ENCODE measurements around the gene KDM3A.

KDM3A gene

DNA sequence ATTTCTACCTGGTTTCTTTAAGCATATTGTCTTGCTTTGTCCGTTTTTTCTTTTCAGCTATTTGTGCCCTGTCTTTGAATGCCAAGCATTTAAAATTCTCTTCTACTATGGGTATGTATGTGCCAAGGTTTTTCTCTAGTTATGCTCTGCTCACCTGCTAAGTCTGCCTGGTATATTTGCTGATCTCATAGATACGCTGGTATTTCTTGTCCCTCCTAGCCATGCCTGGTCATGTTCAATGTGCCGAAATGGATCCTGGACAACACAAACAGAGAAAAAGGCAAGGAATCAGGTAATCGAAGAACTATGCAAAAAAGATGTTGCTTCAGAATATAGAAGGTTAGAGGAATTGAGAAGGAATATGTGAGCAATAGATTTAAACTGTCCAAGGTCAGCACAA lies 14.9 kb upstream of the KDM3A start (continued):
- TF ChIP-seq ZNF24 (tag by site-specific recombination; IDR thresholded peaks at IDR 0.05), result no peak

DNA sequence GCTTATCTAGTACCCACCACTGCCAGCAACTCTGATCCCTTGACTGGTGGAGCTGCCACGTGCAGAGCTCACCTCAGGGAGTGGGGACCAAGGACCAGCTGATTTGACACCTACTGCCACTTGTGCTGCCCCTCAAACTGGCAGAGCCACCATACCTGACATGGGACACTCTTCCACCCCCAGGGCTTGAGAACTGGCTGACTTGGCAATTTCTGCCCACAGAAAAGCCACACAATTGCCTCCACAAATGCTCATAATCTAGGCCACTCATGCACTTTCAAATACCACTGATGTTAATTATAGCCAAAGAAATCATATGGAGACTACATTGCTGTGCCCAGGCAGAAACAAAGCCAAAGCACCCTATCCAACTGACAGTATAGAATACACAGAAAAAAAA lies 11.8 kb upstream of the KDM3A start:
- no peaks in the 10 kb centered on the region for H3K4me1 ChIP-seq (ENCODE audit: control insufficient read depth, insufficient read depth, low read length)
- no peaks in the 10 kb centered on the region for H3K36me3 ChIP-seq (ENCODE audit: control insufficient read depth in 2 of 2, insufficient read depth in 1 of 2, low read length in 2 of 2)
- no peak overlapping the region for H3K4me3 ChIP-seq (ENCODE audit: low read depth, low read length)
- POLR2A ChIA-PET, result interaction anchor here (0.6 kb wide), 1 partner anchor 18 kb away, joined by 3 read pairs; no protein-coding TSS in a partner anchor
- no peak for TF ChIP-seq BCL11B (tag by site-specific recombination; IDR thresholded peaks at IDR 0.05; ENCODE audit: low read depth)
- CTCF ChIA-PET, result interaction anchor here (0.6 to 0.8 kb wide), 3 partner anchors 208 to 388 kb away, joined by 3 to 4 read pairs (median 4); no protein-coding TSS in a partner anchor
- H3K27ac ChIP-seq (ENCODE audit: extremely low read depth, low read depth, low read length), result no peak overlapping the region
- no peaks in the 10 kb centered on the region for H3K9me3 ChIP-seq (ENCODE audit: control insufficient read depth, insufficient read depth, low read depth, low read length)

DNA sequence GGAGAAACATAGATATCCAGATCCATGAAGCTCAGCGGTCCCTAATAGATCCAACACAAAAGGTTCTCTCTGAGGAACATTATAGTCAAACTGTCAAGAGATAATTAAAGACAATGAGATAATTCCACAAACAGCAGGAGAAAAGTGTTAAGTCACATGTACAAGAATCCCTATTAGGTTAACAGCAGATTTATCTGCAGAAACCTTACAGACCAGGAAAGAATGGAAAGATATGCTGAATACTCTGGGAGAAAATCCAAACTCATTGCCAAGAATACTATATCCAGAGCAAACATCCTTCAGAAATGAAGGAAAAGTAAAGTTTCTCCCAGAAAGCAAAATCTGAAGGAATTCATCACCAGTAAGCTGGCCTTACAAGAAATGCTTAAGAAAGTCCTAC lies 10.8 kb upstream of the KDM3A start:
- CTCF ChIA-PET, result no interaction called here
- Histone ChIP-seq H3K9me3 (ENCODE audit: control insufficient read depth, insufficient read depth, low read depth, low read length) (no peaks in the 10 kb centered on the region), H3K4me3 (ENCODE audit: low read depth, low read length) (no peak overlapping the region), H3K4me1 (ENCODE audit: control insufficient read depth, insufficient read depth, low read length) (no peaks in the 10 kb centered on the region), H3K36me3 (ENCODE audit: control insufficient read depth in 2 of 2, insufficient read depth in 1 of 2, low read length in 2 of 2) (no peaks in the 10 kb centered on the region), H3K27ac (ENCODE audit: extremely low read depth, low read depth, low read length) (no peak overlapping the region)
- POLR2A ChIA-PET, result no interaction called here
- TF ChIP-seq SETDB1 (IDR thresholded peaks at IDR 0.05; ENCODE audit: insufficient read length, low read length) (peak; percentile 44), ZNF211 (tag by site-specific recombination; IDR thresholded peaks at IDR 0.05; ENCODE audit: low read depth) (no peak)
- TF ChIP-seq, protein P1, sequence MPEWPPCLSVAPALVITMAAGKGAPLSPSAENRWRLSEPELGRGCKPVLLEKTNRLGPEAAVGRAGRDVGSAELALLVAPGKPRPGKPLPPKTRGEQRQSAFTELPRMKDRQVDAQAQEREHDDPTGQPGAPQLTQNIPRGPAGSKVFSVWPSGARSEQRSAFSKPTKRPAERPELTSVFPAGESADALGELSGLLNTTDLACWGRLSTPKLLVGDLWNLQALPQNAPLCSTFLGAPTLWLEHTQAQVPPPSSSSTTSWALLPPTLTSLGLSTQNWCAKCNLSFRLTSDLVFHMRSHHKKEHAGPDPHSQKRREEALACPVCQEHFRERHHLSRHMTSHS (tag by site-specific recombination; IDR thresholded peaks at IDR 0.05), result no peak

DNA sequence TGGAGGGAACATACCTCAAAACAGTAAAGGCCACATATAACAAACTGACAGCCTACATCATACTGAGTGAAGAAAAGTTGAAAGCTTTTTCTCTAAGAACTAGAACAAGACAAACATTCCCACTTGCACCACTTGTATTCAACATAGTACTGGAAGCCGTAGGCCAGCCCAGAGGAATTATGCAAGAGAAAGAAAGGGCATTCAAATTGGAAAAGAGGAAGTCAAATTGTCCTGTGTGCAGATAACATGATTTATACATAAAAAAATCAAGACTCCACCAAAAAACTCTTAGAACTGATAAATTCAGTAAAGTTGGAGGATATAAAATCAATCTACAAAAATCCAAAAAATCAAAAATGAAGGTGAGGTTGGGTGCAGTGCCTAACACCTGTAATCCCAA lies 8.0 kb upstream of the KDM3A start:
- Histone ChIP-seq H3K9me3 (ENCODE audit: control insufficient read depth, insufficient read depth, low read depth, low read length) (no peaks in the 10 kb centered on the region), H3K4me3 (ENCODE audit: low read depth, low read length) (no peak overlapping the region), H3K27ac (ENCODE audit: extremely low read depth, low read depth, low read length) (no peak overlapping the region), H3K4me1 (ENCODE audit: control insufficient read depth, insufficient read depth, low read length) (no peaks in the 10 kb centered on the region), H3K36me3 (ENCODE audit: control insufficient read depth in 2 of 2, insufficient read depth in 1 of 2, low read length in 2 of 2) (no peaks in the 10 kb centered on the region)
- ChIA-PET POLR2A (no interaction called here), CTCF (no interaction called here)
- no peak for TF ChIP-seq ZNF311 (tag by site-specific recombination; IDR thresholded peaks at IDR 0.05; ENCODE audit: borderline replicate concordance)
- TF ChIP-seq, protein P2, sequence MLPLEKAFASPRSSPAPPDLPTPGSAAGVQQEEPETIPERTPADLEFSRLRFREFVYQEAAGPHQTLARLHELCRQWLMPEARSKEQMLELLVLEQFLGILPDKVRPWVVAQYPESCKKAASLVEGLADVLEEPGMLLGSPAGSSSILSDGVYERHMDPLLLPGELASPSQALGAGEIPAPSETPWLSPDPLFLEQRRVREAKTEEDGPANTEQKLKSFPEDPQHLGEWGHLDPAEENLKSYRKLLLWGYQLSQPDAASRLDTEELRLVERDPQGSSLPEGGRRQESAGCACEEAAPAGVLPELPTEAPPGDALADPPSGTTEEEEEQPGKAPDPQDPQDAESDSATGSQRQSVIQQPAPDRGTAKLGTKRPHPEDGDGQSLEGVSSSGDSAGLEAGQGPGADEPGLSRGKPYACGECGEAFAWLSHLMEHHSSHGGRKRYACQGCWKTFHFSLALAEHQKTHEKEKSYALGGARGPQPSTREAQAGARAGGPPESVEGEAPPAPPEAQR (tag by site-specific recombination; IDR thresholded peaks at IDR 0.05), result no peak
- TF ChIP-seq, protein P3, sequence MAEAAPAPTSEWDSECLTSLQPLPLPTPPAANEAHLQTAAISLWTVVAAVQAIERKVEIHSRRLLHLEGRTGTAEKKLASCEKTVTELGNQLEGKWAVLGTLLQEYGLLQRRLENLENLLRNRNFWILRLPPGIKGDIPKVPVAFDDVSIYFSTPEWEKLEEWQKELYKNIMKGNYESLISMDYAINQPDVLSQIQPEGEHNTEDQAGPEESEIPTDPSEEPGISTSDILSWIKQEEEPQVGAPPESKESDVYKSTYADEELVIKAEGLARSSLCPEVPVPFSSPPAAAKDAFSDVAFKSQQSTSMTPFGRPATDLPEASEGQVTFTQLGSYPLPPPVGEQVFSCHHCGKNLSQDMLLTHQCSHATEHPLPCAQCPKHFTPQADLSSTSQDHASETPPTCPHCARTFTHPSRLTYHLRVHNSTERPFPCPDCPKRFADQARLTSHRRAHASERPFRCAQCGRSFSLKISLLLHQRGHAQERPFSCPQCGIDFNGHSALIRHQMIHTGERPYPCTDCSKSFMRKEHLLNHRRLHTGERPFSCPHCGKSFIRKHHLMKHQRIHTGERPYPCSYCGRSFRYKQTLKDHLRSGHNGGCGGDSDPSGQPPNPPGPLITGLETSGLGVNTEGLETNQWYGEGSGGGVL (tag by site-specific recombination; IDR thresholded peaks at IDR 0.05), result no peak
- no peak for TF ChIP-seq ZNF837 (tag by site-specific recombination; IDR thresholded peaks at IDR 0.05)
- TF ChIP-seq REPIN1 (tag by site-specific recombination; IDR thresholded peaks at IDR 0.05; ENCODE audit: low read depth), result no peak
- no peak for TF ChIP-seq ZNF202 (tag by site-specific recombination; IDR thresholded peaks at IDR 0.05; ENCODE audit: borderline replicate concordance)
- TF ChIP-seq, protein P4, sequence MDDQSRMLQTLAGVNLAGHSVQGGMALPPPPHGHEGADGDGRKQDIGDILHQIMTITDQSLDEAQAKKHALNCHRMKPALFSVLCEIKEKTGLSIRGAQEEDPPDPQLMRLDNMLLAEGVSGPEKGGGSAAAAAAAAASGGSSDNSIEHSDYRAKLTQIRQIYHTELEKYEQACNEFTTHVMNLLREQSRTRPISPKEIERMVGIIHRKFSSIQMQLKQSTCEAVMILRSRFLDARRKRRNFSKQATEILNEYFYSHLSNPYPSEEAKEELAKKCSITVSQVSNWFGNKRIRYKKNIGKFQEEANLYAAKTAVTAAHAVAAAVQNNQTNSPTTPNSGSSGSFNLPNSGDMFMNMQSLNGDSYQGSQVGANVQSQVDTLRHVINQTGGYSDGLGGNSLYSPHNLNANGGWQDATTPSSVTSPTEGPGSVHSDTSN (CRISPR knock-in tag; IDR thresholded peaks at IDR 0.05), result no peak
- TF ChIP-seq ZNF350 (tag by site-specific recombination; IDR thresholded peaks at IDR 0.05), result no peak
- TF ChIP-seq, protein P5, sequence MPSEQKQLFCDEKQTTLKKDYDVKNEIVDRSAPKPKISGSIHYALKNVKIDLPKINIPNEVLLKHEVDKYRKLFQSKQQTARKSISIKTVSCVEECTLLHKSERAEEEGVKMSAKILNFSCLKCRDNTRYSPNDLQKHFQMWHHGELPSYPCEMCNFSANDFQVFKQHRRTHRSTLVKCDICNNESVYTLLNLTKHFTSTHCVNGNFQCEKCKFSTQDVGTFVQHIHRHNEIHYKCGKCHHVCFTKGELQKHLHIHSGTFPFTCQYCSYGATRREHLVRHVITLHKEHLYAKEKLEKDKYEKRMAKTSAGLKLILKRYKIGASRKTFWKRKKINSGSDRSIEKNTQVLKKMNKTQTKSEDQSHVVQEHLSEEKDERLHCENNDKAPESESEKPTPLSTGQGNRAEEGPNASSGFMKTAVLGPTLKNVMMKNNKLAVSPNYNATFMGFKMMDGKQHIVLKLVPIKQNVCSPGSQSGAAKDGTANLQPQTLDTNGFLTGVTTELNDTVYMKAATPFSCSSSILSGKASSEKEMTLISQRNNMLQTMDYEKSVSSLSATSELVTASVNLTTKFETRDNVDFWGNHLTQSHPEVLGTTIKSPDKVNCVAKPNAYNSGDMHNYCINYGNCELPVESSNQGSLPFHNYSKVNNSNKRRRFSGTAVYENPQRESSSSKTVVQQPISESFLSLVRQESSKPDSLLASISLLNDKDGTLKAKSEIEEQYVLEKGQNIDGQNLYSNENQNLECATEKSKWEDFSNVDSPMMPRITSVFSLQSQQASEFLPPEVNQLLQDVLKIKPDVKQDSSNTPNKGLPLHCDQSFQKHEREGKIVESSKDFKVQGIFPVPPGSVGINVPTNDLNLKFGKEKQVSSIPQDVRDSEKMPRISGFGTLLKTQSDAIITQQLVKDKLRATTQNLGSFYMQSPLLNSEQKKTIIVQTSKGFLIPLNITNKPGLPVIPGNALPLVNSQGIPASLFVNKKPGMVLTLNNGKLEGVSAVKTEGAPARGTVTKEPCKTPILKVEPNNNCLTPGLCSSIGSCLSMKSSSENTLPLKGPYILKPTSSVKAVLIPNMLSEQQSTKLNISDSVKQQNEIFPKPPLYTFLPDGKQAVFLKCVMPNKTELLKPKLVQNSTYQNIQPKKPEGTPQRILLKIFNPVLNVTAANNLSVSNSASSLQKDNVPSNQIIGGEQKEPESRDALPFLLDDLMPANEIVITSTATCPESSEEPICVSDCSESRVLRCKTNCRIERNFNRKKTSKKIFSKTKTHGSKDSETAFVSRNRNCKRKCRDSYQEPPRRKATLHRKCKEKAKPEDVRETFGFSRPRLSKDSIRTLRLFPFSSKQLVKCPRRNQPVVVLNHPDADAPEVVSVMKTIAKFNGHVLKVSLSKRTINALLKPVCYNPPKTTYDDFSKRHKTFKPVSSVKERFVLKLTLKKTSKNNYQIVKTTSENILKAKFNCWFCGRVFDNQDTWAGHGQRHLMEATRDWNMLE (tag by site-specific recombination; conservative IDR thresholded peaks at IDR 0.05; ENCODE audit: low read depth), result no peak
- TF ChIP-seq ZNF175 (tag by site-specific recombination; IDR thresholded peaks at IDR 0.05), result no peak
- no peak for TF ChIP-seq ZIC2 (tag by site-specific recombination; IDR thresholded peaks at IDR 0.05)
- TF ChIP-seq ZNF585B (tag by site-specific recombination; IDR thresholded peaks at IDR 0.05), result no peak
- TF ChIP-seq ZNF792 (tag by site-specific recombination; IDR thresholded peaks at IDR 0.05), result no peak
- TF ChIP-seq YY1 (tag by site-specific recombination; IDR thresholded peaks at IDR 0.05), result no peak
- no peak for TF ChIP-seq OSR2 (tag by site-specific recombination; IDR thresholded peaks at IDR 0.05)

All from HEK293 (cell line).